Measurements from ENCODE around the gene DECR2. TPM values are rescaled to one million over a fixed set of nuclear protein-coding genes. Genes with fewer than 3 reads are reported as not detected.

DECR2 gene
- total RNA-seq, 4 donors from 2014 or later = 3.1 to 13.5 (median 9.5) TPM

DNA sequence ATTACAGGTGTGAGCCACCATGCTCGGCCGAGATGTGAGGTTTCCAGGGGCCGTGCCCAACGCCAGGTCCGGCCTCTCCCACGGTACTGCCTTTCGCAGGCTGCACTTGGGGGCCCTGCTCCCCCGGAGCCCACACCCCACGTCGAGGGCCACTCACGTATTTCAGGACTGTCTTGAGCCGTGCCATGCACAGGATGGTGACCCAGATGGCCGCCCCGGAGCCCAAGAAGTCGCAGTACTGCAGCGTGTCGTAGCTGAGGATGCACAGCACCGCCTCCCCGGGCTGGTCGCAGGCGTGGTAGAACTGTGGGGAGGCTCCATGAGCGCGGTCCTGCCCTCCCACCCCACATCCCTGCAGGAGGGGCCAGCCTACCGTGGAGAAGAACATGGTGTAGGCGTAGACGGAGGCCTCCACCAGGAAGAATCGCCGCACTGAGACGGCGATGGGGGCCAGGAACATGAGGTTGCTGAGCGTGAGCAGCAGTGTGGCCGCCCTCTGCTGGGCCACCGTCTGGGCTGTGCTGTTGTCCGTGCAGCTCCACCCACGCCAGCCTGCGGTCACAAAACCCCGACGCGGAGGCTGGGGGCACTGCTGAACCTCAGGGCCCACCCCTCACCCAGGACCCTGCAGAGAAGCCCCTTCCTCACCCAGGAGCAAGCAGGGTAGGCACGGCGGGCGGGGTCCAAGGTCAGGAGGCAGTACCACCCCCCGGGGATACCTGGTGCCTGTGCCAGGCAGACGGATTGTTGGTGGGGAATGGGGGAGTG, 27.7 kb upstream of the DECR2 start:
- H3K36me3 ChIP-seq = peaks cover 7 to 33% of the 10 kb centered on the region in 2 donors
- intact Hi-C loops (cut with DNase I) = no loop called here

DNA sequence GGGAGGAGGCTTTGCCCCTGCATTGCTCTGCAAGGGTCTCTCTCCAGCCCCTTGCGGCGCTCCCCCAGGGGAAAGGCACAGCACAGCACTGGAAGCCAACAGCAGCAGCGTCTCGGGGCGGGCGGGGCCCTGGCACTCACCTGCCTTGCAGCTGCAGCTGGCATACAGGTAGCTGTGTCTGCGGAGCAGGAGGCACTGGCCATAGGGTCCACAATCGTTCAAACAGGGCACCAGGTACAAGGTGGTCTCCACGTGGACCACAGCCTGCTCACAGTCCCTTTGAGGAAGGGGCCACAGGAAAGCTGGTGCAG, 27.1 kb upstream of the DECR2 start:
- no peak for DNase-seq

More for the DNA sequence above, 27.7 kb upstream of the DECR2 start:
- no peak for DNase-seq
- Histone ChIP-seq H3K27me3 (no peaks in the 10 kb centered on the region), H3K4me3 (replicated peaks in 1 of 3) (no peak overlapping the region), H3K27ac (no peak overlapping the region), H3K9me3 (no peaks in the 10 kb centered on the region), H3K4me1 (peaks cover 6 to 21% of the 10 kb centered on the region in 2 donors)
- TF ChIP-seq, protein P1, sequence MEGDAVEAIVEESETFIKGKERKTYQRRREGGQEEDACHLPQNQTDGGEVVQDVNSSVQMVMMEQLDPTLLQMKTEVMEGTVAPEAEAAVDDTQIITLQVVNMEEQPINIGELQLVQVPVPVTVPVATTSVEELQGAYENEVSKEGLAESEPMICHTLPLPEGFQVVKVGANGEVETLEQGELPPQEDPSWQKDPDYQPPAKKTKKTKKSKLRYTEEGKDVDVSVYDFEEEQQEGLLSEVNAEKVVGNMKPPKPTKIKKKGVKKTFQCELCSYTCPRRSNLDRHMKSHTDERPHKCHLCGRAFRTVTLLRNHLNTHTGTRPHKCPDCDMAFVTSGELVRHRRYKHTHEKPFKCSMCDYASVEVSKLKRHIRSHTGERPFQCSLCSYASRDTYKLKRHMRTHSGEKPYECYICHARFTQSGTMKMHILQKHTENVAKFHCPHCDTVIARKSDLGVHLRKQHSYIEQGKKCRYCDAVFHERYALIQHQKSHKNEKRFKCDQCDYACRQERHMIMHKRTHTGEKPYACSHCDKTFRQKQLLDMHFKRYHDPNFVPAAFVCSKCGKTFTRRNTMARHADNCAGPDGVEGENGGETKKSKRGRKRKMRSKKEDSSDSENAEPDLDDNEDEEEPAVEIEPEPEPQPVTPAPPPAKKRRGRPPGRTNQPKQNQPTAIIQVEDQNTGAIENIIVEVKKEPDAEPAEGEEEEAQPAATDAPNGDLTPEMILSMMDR (IDR thresholded peaks at IDR 0.05) = no peak
- no peak for TF ChIP-seq POLR2A (IDR thresholded peaks at IDR 0.05)
- WGBS, 2 donors = 95 to 97% methylated on average over 28 to 37 of the region's 44 CpGs

DNA sequence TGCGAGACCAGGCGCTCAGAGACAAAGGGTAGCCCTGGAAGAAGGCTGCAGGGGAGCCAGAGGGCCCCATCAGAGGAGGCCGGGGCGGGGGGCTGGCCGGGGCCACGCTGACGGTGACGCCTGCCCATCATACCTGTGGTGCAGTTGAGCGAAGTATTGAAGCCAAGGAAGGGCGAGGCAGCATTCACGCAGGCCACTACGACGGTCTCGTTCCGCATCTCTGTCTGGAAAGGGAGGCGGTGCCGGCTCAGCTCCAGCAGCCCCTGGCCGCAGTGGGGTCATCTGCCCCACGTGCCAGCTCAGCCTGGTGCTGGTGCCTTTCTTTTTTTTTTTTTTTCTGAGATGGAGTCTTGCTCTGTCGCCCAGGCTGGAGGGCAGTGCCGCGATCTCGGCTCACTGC, 26.5 kb upstream of the DECR2 start:
- intact Hi-C loops (cut with DNase I) = no loop called here
- H3K36me3 ChIP-seq = peaks cover 7 to 33% of the 10 kb centered on the region in 2 donors
- H3K4me1 ChIP-seq = peaks cover 9 to 20% of the 10 kb centered on the region in 2 donors
- TF ChIP-seq POLR2A (IDR thresholded peaks at IDR 0.05) = no peak
- TF ChIP-seq, protein P1 (IDR thresholded peaks at IDR 0.05) = no peak
- H3K9me3 ChIP-seq = no peaks in the 10 kb centered on the region
- 93 to 96% methylated on average over 23 of the region's 23 CpGs for WGBS, 2 donors
- no peak for DNase-seq
- H3K27me3 ChIP-seq = no peaks in the 10 kb centered on the region
- H3K27ac ChIP-seq = no peak overlapping the region
- no peak overlapping the region for H3K4me3 ChIP-seq (replicated peaks in 1 of 3)

More for the DNA sequence above, 27.1 kb upstream of the DECR2 start:
- intact Hi-C loops (cut with DNase I) = no loop called here
- Histone ChIP-seq H3K4me1 (peaks cover 7 to 20% of the 10 kb centered on the region in 2 donors), H3K36me3 (peaks cover 7 to 33% of the 10 kb centered on the region in 2 donors), H3K27me3 (no peaks in the 10 kb centered on the region), H3K9me3 (no peaks in the 10 kb centered on the region), H3K27ac (no peak overlapping the region), H3K4me3 (replicated peaks in 1 of 3) (no peak overlapping the region)
- 87 to 98% methylated on average over 3 to 8 of the region's 9 CpGs for WGBS, 2 donors
- TF ChIP-seq POLR2A (IDR thresholded peaks at IDR 0.05) = no peak
- TF ChIP-seq, protein P1 (IDR thresholded peaks at IDR 0.05) = no peak

DNA sequence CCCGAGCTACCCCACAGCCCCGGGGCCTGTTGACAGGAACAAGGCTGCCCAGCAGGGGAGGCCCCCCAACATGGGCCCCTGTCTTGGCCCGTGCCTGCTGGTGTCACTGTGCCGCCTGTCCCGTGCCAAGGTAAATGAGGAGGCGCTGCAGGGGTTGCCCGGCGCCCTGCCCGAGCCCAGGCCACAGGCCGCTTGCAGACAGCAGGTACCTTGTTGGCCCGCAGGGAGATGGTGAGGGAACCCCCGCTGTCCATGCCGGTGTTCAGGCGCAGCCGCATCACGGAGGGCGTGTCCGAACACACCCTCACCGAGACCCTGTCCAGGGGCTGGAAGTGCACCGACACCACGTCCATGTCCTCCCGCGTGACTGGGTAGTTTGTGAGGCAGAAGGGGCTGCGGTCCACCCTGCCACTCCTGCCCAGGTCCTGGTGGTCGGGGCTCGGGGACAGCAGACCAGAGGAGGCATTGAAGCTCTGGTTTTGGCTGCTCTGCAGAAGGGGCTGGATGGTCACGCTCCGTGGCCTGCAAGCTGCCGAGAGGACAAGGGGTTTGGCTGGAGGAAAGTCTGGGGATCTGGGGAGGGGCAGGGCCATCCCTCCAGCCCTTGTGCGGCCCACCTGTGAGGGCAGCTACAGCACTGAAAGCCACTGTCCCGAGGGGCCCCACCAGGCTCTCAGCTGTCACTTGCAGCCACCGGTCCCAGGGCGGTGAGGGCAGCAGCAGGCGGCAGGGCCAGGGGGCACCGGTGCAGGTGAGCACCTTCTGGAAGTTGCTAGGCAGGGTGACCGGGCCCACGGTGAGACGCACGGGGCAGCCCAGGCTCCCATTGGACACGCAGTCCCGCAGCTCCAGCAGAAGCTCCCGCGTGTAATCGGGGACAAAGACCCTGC, 25.5 kb upstream of the DECR2 start:
- DNase-seq = no peak
- H3K27me3 ChIP-seq = no peaks in the 10 kb centered on the region
- H3K27ac ChIP-seq = no peak overlapping the region
- peaks cover 7 to 33% of the 10 kb centered on the region in 2 donors for H3K36me3 ChIP-seq
- no peak overlapping the region for H3K4me3 ChIP-seq (replicated peaks in 1 of 3)
- H3K9me3 ChIP-seq = no peaks in the 10 kb centered on the region
- 93 to 94% methylated on average over 10 to 28 of the region's 44 CpGs for WGBS, 2 donors
- peaks cover 17 to 21% of the 10 kb centered on the region in 2 donors for H3K4me1 ChIP-seq
- TF ChIP-seq POLR2A (IDR thresholded peaks at IDR 0.05) = no peak
- TF ChIP-seq, protein P1 (IDR thresholded peaks at IDR 0.05) = no peak
- intact Hi-C loops (cut with DNase I) = no loop called here

Data from thyroid gland (tissue), 4 donors.